HG02885 (cell line): ENCODE measurements around the gene PCDHGA2.
A peak's percentile ranks its signal among the peaks of the same experiment; 100 is the strongest.
"Not testable (repeated sequence)": the region's sequence is repeated elsewhere in the genome, so short reads cannot be mapped to it uniquely, and the experiment has no call there.

ENCODE experiments used
- ATAC-seq: cut with Tn5 transposase; IDR thresholded peaks from one replicate; pipeline ENCODE4 v1.9.1; 2021; ENCODE audit warnings: mild to moderate bottlenecking; ENCODE audit not compliant: unreplicated experiment, poor library complexity

PCDHGA2 gene

GRCh38 chr5:141338538-141339306, at the start of gene PCDHGA2:
TSS of gene PCDHGA2 (plus strand) at chr5:141338760.
- ATAC-seq, result no peak

- no peak for ATAC-seq
Observed at GRCh38 chr5:141298376-141298775, 40.2 kb upstream of the PCDHGA2 start.

- ATAC-seq, result no peak
Observed at GRCh38 chr5:141303756-141304155, 34.8 kb upstream of the PCDHGA2 start, which contains the start of gene SLC25A2. TSS of gene SLC25A2 (minus strand) at chr5:141304049. CDS start at chr5:141303865, 184 bp downstream.

DNA sequence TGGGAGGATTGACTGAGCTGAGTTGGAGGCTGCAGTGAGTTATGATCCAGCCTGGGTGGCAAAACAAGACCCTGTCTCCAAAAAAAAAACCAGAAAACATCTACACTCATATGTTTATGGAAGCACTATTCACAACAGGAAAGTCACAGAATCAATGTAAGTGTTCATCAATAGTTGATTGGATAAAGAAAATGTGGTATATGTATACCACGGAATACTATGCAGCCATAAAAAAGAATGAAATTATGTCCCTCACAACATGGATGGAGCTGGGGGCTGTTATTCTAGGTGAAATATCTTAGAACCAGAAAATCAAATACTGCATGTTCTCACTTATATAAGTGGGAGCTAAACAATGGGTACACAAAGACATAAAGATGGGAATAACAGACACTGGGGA, 31.9 kb upstream of the PCDHGA2 start:
- ATAC-seq, result no peak

DNA sequence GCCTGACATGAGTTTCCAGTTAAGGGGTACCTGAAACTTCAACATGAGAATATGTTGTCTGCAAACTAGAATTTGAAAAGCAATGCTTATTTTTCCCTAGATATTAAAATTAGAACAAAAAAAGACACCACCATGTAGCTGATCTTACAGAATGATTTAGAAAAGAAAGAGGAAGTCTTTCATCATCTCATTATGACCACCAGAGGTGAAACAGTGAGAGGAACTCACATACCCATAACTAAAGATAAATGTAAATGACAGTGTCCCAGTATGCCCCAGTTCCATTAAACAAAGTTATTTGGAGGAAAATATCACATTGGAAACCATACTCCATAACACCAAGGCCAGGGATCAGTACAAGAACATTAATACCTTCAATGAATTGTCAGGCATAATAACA, 24.8 kb upstream of the PCDHGA2 start:
- ATAC-seq, result no peak

DNA sequence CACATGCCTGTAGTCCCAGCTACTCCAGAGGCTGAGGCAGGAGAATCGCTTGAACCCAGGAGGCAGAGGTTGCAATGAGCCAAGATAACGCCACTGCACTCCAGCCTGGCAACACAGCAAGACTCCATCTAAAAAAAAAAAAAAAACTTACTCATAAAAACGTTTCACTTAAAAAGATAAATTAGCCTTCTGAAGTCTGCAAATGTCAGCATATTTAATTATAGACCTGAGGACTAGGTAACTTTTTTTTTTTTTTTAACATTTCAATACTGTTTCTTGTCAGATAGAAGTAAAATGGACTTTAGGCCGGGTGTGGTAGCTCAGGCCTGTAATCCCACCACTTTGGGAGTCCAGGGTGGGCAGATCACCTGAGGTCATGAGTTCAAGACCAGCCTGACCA, 21.6 kb upstream of the PCDHGA2 start:
- ATAC-seq, result not testable (repeated sequence)

- no peak for ATAC-seq
Observed at GRCh38 chr5:141319202-141319601, 19.4 kb upstream of the PCDHGA2 start.

GRCh38 chr5:141319699-141320098, 18.9 kb upstream of the PCDHGA2 start:
- no peak for ATAC-seq

- ATAC-seq, result peak; percentile 96
Observed at GRCh38 chr5:141320225-141321169, 18.1 kb upstream of the PCDHGA2 start, which contains the start of gene TAF7. TSS of gene TAF7 (minus strand) at chr5:141320784. CDS start at chr5:141320044, 740 bp downstream.

- ATAC-seq, result no peak
Observed at GRCh38 chr5:141322261-141322660, 16.3 kb upstream of the PCDHGA2 start.

DNA sequence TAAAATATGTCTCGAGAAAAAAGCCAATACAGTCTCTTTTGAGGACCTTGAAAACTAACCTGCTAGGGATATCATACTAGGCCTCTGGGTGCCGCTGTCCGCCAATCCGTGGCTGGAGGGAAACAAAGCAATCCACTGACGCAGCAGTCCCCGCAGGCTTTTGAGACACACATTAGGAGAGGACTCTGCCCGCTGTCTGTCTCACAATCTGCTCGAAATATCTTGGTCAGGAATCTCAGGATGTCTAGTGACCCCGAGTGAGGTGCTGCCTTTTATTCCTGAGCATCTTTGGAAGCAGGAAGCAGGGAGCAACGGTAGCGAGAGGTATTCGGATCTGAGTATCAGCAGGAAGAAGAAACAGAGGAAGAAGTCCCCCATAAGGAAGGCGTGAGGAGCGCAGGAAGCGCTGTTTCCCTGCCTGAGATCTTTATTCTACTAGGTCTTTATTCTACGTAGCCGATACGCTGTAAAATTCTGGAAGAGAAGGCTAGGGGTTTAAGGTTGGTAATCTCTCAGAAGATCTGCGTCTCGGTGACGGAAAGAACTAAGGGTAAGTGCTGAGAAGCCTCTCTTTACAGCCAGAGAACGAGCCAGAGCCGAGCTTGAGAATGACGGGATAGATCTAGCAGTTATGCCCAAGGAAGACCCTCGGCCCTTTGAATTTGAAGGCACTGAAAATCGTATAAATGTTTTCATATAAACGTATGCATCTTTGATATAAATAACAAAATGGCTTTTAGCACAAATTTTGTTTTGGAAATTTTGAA, 12.3 kb upstream of the PCDHGA2 start:
- peak; percentile 68 for ATAC-seq

DNA sequence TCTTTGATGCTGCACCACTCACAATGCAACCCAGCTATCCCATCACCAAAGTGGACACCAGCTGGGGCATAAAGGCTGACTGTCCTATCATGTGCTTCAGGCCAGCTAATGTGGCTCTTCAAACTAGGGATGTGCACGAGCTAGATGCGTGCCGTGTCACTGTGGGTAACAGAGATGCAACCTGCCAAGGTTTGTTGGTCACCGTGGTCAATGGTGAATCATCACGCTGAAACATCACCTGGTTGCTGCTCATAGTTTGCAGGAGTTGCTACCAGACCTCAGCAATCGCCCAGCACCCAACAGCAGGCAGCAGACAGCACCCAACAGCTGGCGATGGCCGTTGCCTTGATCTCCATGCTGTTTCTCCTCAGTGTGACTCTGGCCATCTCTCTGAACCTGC, 10.3 kb upstream of the PCDHGA2 start:
- ATAC-seq, result no peak

DNA sequence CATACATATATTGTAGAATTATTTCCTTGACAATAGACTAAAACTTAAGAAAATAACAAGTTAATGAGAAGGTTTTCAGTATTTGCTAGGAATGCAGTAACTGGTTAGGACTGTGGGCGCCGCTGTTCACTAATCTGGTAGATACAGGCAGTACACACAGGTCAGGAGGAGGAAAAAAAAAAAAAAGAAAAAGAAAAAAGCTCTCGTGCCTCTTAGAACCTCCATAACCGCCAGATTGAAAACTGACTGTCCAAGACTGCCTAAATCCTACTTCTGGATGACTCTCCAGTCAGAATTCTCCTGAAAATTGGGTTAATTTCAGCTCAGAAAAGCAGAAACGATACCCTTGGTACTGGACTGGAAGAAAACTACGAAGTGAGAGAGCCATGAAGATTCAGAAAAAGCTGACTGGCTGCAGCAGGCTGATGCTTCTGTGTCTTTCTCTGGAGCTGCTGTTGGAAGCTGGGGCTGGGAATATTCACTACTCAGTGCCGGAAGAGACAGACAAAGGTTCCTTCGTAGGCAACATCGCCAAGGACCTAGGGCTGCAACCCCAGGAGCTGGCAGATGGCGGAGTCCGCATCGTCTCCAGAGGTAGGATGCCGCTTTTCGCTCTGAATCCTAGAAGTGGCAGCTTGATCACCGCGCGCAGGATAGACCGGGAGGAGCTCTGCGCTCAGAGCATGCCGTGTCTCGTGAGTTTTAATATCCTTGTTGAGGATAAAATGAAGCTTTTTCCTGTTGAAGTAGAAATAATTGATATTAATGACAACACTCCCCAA, 8.1 kb upstream of the PCDHGA2 start, which contains the start of gene PCDHGA1:
Gene PCDHGA1 (plus strand): TSS at position 216 of the 782 bp plus-strand sequence.
- ATAC-seq, result peak; percentile 76

GRCh38 chr5:141332571-141332970, 6.0 kb upstream of the PCDHGA2 start:
- not testable (repeated sequence) for ATAC-seq

GRCh38 chr5:141340781-141341354, 2.3 kb downstream of the PCDHGA2 start:
- not testable (repeated sequence) for ATAC-seq

GRCh38 chr5:141342773-141343172, 4.2 kb downstream of the PCDHGA2 start:
- ATAC-seq, result no peak

DNA sequence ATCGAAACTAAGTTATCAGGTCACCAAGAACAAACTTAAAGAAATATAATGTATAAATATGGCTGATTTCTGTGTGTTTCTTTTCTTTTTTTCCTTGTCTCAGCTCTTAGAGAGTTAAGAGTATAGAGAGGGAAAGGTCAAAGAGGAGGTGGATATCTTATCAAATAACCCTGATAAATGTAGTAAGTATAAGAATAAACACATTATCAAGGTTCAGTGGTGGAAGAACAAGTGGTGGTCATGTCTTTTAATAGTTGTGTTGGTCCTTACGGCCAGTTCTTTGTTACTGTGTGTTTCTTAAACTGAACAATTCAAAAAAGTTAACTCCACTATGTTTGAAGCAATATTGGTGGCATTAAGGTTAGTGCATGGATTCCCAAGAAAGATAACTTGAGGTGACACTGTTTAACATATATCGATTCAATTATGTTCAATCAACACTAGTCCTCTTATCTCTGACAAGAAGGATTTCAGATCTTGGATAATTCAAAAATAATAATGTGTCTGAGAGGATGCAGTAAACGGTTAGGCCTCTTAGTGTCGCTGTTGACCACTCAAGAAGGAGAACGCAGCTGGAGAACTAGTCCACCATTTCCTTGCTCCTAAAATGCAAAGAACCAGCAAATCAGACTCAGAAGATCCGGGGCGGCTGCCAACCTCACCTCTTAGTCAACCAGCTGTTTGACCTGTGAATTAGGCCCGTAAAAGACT, 4.8 kb downstream of the PCDHGA2 start, which contains the start of gene PCDHGA3:
Gene PCDHGA3 (plus strand): TSS at position 588 of the 711 bp plus-strand sequence. CDS start 205 bp downstream, outside the sequence.
- ATAC-seq, result no peak

GRCh38 chr5:141343953-141344463, 5.4 kb downstream of the PCDHGA2 start:
- no peak for ATAC-seq
